ENCODE data around the gene SEMA4D. TPM values are rescaled to one million over a fixed set of nuclear protein-coding genes. Genes with fewer than 3 reads are reported as not detected.
A peak's percentile ranks its signal among the peaks of the same experiment; 100 is the strongest.

The SEMA4D gene
- total RNA-seq, 3 donors from 2014 or later: 20.9 to 26.9 (median 23.1) TPM

DNA sequence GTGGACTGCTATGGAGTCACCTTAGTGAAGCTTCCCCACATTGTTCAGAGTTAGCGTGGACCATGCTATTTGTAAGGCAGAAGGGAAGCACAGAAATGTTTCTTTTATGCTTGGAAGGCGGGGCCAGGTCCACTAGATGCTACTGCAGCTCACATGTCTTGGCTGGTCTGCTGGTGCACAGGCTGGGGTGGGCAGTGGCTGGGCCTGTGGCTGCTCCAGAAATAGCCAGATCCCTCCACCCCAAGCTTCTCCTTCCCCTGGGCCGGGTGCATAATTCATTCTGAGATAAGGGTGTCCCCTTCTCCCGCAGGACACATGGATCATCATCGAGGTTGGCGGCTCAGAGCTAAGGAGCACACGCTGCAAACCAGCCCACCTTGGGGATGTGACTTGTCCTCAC lies 14.5 kb upstream of the SEMA4D start:
- intact Hi-C loops (cut with DNase I, micrococcal nuclease): no loop called here
- ATAC-seq (no peak), DNase-seq (no peak)
- no peaks in the 10 kb centered on the region for H3K4me1 ChIP-seq (ENCODE audit: low read depth)
- TF ChIP-seq, protein P1, sequence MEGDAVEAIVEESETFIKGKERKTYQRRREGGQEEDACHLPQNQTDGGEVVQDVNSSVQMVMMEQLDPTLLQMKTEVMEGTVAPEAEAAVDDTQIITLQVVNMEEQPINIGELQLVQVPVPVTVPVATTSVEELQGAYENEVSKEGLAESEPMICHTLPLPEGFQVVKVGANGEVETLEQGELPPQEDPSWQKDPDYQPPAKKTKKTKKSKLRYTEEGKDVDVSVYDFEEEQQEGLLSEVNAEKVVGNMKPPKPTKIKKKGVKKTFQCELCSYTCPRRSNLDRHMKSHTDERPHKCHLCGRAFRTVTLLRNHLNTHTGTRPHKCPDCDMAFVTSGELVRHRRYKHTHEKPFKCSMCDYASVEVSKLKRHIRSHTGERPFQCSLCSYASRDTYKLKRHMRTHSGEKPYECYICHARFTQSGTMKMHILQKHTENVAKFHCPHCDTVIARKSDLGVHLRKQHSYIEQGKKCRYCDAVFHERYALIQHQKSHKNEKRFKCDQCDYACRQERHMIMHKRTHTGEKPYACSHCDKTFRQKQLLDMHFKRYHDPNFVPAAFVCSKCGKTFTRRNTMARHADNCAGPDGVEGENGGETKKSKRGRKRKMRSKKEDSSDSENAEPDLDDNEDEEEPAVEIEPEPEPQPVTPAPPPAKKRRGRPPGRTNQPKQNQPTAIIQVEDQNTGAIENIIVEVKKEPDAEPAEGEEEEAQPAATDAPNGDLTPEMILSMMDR (IDR thresholded peaks at IDR 0.05): no peak
- no peaks in the 10 kb centered on the region for H3K9me3 ChIP-seq
- H3K36me3 ChIP-seq (ENCODE audit: low read depth): no peaks in the 10 kb centered on the region
- H3K4me3 ChIP-seq: no peak overlapping the region

DNA sequence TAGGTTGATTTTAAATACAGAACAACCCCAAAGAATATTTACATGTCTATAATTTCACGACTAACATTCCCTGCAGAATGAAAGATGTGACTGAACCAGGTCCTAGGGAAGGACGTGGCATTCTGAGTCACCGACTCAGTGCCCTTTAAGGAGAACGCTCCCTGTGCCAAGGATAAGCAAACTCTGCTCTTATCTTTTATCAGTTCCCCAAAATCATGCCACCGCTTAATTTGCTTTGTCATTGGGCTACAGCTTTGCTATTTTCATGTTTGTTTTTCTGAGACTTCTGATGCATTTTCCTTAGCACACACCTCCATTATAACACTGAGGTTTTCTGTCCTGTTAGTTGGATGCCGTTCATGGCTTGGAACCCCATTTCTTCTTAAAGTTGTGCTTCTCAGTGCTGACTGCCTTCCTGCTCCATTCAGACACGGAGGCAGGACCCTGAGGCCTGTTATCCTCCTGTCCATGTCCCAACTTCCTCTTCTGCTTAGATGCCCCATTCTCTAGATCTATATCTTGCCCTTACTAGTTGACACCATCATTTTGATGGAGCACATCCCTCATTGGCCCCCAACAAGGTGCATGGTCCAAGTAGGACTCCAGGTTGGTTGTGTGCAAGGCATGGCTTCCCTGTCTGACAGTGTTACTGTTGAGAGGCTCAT lies 11.2 kb upstream of the SEMA4D start:
- TF ChIP-seq, protein P1 (IDR thresholded peaks at IDR 0.05): no peak
- no peak overlapping the region for H3K4me3 ChIP-seq
- intact Hi-C loops (cut with DNase I, micrococcal nuclease): no loop called here
- no peaks in the 10 kb centered on the region for H3K36me3 ChIP-seq (ENCODE audit: low read depth)
- peaks cover 4% of the 10 kb centered on the region for H3K4me1 ChIP-seq (ENCODE audit: low read depth)
- H3K9me3 ChIP-seq: no peaks in the 10 kb centered on the region
- ATAC-seq (no peak), DNase-seq (no peak)

DNA sequence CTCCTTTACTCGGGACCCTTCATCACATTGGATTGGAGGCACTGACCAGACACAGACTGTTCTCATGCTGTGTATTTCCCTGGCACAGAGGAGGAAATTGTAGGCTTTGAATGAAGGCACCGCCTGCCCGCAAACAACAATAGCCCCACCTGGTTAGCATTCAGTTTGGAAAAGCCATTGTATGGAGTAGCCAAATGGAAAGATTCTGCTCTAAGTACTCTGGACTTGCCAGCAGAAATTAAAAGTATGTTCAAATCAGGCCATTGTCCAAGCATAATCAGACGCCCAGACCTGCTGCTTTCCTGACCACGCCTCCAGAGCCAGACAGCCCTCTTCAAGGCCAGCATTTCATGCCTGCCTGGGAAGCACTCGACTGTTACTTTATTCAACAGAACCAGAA lies 8.0 kb upstream of the SEMA4D start:
- DNase-seq (no peak), ATAC-seq (peak; percentile 30)
- intact Hi-C loops (cut with DNase I, micrococcal nuclease): no loop called here
- no peaks in the 10 kb centered on the region for H3K9me3 ChIP-seq
- TF ChIP-seq, protein P1 (IDR thresholded peaks at IDR 0.05): no peak
- H3K4me1 ChIP-seq (ENCODE audit: low read depth): peaks cover 4% of the 10 kb centered on the region
- no peak overlapping the region for H3K4me3 ChIP-seq
- H3K36me3 ChIP-seq (ENCODE audit: low read depth): no peaks in the 10 kb centered on the region

DNA sequence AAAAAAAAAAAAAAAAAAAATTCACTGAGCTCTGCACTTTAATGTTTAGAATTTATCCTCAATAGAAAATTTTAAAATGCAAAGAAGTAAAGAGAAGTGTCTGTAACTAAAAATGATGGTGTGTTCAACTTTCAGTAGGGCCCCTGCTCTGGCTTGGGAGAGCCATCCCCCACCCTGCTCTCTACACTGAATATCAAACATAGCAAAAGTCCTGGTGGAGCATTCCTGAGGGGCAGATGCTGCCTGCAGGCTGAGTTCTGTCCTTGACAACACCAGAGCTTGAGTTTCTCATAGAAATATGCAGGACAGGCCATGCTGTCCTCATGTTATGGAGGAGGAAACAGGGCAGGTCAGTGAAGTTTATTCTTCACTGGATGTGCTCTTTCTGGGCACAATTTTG lies 7.1 kb upstream of the SEMA4D start:
- no peaks in the 10 kb centered on the region for H3K9me3 ChIP-seq
- H3K4me3 ChIP-seq: no peak overlapping the region
- ATAC-seq: no peak
- TF ChIP-seq, protein P1 (IDR thresholded peaks at IDR 0.05): no peak
- DNase-seq: no peak
- intact Hi-C loops (cut with DNase I, micrococcal nuclease): no loop called here
- peaks cover 4% of the 10 kb centered on the region for H3K4me1 ChIP-seq (ENCODE audit: low read depth)
- H3K36me3 ChIP-seq (ENCODE audit: low read depth): no peaks in the 10 kb centered on the region

DNA sequence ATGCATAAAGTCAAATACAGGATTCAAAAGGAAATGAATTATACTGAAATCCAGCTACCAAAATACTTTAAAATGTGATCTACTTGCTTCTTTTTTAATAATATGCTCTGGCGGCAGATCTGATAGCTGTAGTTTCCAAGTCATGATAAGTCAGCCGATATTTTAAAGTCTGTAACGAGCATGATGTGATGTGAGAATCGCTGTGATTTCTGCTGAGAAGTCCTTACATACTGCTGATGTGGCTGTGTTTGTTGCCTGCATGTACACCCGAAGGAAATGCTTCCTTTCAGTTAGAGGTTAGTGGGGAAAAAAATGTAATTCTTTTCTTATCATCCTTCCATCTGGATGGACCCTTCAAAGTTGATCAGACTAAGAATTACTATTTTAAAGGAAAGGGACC lies 4.8 kb upstream of the SEMA4D start:
- TF ChIP-seq, protein P1 (IDR thresholded peaks at IDR 0.05): no peak
- H3K9me3 ChIP-seq: no peaks in the 10 kb centered on the region
- H3K4me1 ChIP-seq (ENCODE audit: low read depth): peaks cover 11% of the 10 kb centered on the region
- intact Hi-C loops (cut with DNase I, micrococcal nuclease): no loop called here
- ATAC-seq (no peak), DNase-seq (no peak)
- H3K4me3 ChIP-seq: no peak overlapping the region
- H3K36me3 ChIP-seq (ENCODE audit: low read depth): no peaks in the 10 kb centered on the region

Measured in mucosa of descending colon (tissue), 3 donors.